Fibroblast of lung (primary cell): ENCODE results near the gene TRPM3.

Experiments
- EZH2 ChIP-seq: IDR thresholded peaks from 2 replicates; pipeline ENCODE4 v1.5.1; 2012; ENCODE audit warnings: low read length, control low read depth, mild to moderate bottlenecking; ENCODE audit errors: missing control alignments
- TF ChIP-seq, protein P1 (sequence below), 2 donors: IDR thresholded peaks in 1 of 2; conservative IDR thresholded peaks in 1 of 2; 1 replicate in 1 of 2; 2 replicates in 1 of 2; pipeline ENCODE4 v1.5.1; 2011 to 2012; ENCODE audit warnings: low read length in 2 of 2, control low read depth in 1 of 2, inconsistent platforms in 1 of 2, low read depth in 1 of 2, mild to moderate bottlenecking in 1 of 2

DNA sequence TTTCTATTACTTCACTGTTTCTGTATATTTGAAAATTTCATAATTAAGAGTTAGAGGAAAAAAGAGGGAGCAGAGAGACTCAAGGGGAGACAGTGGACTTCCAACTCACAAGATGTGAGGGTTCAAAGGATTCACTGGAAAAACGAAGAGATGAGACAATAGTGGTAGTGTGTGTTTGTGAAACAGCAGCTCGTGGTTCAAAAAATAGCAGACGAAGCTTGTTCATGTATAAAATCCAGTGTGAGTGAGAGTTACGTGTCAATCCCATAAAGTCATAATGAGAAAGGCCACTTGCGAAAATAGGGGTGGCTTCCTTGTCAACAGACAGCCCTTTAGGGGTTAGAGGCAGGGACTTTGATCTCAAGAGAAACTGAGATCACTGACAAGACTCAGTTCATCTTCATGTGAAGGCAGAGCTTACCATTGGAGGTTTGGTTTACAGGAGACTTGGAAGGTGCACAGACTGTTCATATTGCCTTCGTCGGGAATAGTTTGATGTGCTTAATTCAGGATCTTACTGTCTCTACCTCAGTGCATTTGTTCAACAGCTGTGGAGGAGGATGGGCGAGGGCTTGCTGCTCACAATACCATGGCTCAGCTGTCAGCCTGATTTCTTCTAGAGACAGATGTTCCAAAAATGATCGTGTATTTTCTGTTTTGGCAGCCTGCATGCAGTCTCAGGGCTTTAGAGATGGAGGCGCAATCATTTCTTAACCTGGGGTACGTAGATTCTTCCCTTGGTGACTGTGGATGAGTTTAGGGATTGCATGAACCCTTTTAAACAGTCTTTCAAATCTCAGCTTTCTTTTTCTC, 601.3 kb downstream of the TRPM3 start:
- TF ChIP-seq, protein P1, sequence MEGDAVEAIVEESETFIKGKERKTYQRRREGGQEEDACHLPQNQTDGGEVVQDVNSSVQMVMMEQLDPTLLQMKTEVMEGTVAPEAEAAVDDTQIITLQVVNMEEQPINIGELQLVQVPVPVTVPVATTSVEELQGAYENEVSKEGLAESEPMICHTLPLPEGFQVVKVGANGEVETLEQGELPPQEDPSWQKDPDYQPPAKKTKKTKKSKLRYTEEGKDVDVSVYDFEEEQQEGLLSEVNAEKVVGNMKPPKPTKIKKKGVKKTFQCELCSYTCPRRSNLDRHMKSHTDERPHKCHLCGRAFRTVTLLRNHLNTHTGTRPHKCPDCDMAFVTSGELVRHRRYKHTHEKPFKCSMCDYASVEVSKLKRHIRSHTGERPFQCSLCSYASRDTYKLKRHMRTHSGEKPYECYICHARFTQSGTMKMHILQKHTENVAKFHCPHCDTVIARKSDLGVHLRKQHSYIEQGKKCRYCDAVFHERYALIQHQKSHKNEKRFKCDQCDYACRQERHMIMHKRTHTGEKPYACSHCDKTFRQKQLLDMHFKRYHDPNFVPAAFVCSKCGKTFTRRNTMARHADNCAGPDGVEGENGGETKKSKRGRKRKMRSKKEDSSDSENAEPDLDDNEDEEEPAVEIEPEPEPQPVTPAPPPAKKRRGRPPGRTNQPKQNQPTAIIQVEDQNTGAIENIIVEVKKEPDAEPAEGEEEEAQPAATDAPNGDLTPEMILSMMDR (conservative IDR thresholded peaks at IDR 0.05 in 1 of 2, IDR thresholded peaks at IDR 0.05 in 1 of 2; ENCODE audit: low read depth in 1 of 2, low read length in 2 of 2), result no peak
- no peak for TF ChIP-seq EZH2
